ENCODE data around the gene DMRTB1. TPM values are rescaled to one million over a fixed set of nuclear protein-coding genes. Genes with fewer than 3 reads are reported as not detected.

Gene DMRTB1
- total and polyA plus RNA-seq, 7 donors = not detected

GRCh38 chr1:53411541-53412152 lies 47.6 kb upstream of the DMRTB1 start:
- Histone ChIP-seq H3K36me3 (ENCODE audit: insufficient read depth in 1 of 2, low read depth in 1 of 2) (no peaks in the 10 kb centered on the region), H3K27ac (no peak overlapping the region), H3K27me3 (ENCODE audit: insufficient read depth in 3 of 3, low read length in 2 of 3) (peaks cover 0 to 11% (median 3%) of the 10 kb centered on the region in 3 donors), H3K4me1 (no peaks in the 10 kb centered on the region), H3K4me3 (no peak overlapping the region), H3K9me3 (no peaks in the 10 kb centered on the region)
- 80 to 87% (median 82%) methylated on average over 5 of the region's 5 CpGs for WGBS, 3 donors
- intact Hi-C loops (cut with DNase I) = no loop called here
- no peak for TF ChIP-seq CTCF (IDR thresholded peaks at IDR 0.05)
- no peak for DNase-seq
- ATAC-seq = no peak

GRCh38 chr1:53412285-53413174 lies 46.7 kb upstream of the DMRTB1 start:
- ATAC-seq (no peak), DNase-seq (no peak)
- H3K27me3 ChIP-seq (ENCODE audit: insufficient read depth in 3 of 3, low read length in 2 of 3) = peaks cover 0 to 9% (median 8%) of the 10 kb centered on the region in 3 donors
- H3K4me3 ChIP-seq = no peak overlapping the region
- no peak overlapping the region for H3K27ac ChIP-seq
- H3K4me1 ChIP-seq = no peaks in the 10 kb centered on the region
- intact Hi-C loops (cut with DNase I) = no loop called here
- TF ChIP-seq CTCF (IDR thresholded peaks at IDR 0.05) = no peak
- no peaks in the 10 kb centered on the region for H3K9me3 ChIP-seq
- H3K36me3 ChIP-seq (ENCODE audit: insufficient read depth in 1 of 2, low read depth in 1 of 2) = no peaks in the 10 kb centered on the region
- WGBS, 3 donors = 86 to 88% (median 86%) methylated on average over 10 of the region's 10 CpGs

- H3K36me3 ChIP-seq (ENCODE audit: insufficient read depth in 1 of 2, low read depth in 1 of 2) = no peaks in the 10 kb centered on the region
- H3K9me3 ChIP-seq = no peaks in the 10 kb centered on the region
- ATAC-seq (no peak), DNase-seq (no peak)
- intact Hi-C loops (cut with DNase I) = no loop called here
- H3K4me3 ChIP-seq = no peak overlapping the region
- 71 to 83% (median 77%) methylated on average over 8 of the region's 8 CpGs for WGBS, 3 donors
- TF ChIP-seq CTCF (IDR thresholded peaks at IDR 0.05) = no peak
- no peak overlapping the region for H3K27ac ChIP-seq
- no peaks in the 10 kb centered on the region for H3K4me1 ChIP-seq
- H3K27me3 ChIP-seq (ENCODE audit: insufficient read depth in 3 of 3, low read length in 2 of 3) = peaks cover 0 to 8% (median 8%) of the 10 kb centered on the region in 3 donors
These were observed 45.8 kb upstream of the DMRTB1 start for GRCh38 chr1:53413175-53414001.

- no peak for ATAC-seq
- no peak for TF ChIP-seq CTCF (IDR thresholded peaks at IDR 0.05)
- no peaks in the 10 kb centered on the region for H3K36me3 ChIP-seq (ENCODE audit: insufficient read depth in 1 of 2, low read depth in 1 of 2)
- H3K27ac ChIP-seq = no peak overlapping the region
- intact Hi-C loops (cut with DNase I) = no loop called here
- H3K27me3 ChIP-seq (ENCODE audit: insufficient read depth in 3 of 3, low read length in 2 of 3) = peaks cover 0 to 17% (median 4%) of the 10 kb centered on the region in 3 donors
- no peaks in the 10 kb centered on the region for H3K4me1 ChIP-seq
- no peak overlapping the region for H3K4me3 ChIP-seq
- no peaks in the 10 kb centered on the region for H3K9me3 ChIP-seq
- WGBS, 3 donors = 75 to 84% (median 84%) methylated on average over 4 of the region's 4 CpGs
- DNase-seq = no peak
These were observed 44.6 kb upstream of the DMRTB1 start for GRCh38 chr1:53414632-53415031.
